PC-9 (cell line): ENCODE results near the gene OR10H4.
"Not testable (repeated sequence)": the region's sequence is repeated elsewhere in the genome, so short reads cannot be mapped to it uniquely, and the experiment has no call there.

Source experiments
- EZH2 ChIP-seq: fragments of 200-600 bp; sonication (generic); IDR thresholded peaks from 2 replicates; pipeline ENCODE4 v1.8.0; 2017; ENCODE audit warnings: antibody characterized with exemption, low read depth
- TF ChIP-seq, protein P1 (sequence below): fragments of 200-600 bp; sonication (generic); conservative IDR thresholded peaks from 2 replicates; pipeline ENCODE4 v1.6.1; 2017; ENCODE audit warnings: mixed run types, antibody characterized with exemption, mild to moderate bottlenecking, moderate library complexity

DNA sequence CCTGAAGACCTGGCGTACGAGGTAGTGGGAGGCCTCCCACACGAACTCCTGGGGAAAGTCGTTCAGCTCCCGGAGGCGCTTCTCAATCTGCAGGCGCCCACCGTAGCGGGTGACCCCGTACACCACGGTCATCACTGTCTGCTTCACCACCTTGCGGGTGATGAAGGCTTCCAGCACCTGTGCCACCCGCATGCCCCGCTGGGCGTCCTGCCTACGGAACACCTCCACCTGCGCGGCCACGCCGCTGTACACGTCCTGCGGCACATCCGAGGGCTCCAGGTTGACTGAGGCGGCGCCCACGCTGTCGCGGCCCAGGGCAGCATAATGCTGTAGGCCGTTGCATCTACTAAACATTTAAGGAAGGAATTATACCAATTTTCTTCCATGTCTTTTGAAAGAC is 45.9 kb upstream of the OR10H4 start:
- TF ChIP-seq, protein P1, sequence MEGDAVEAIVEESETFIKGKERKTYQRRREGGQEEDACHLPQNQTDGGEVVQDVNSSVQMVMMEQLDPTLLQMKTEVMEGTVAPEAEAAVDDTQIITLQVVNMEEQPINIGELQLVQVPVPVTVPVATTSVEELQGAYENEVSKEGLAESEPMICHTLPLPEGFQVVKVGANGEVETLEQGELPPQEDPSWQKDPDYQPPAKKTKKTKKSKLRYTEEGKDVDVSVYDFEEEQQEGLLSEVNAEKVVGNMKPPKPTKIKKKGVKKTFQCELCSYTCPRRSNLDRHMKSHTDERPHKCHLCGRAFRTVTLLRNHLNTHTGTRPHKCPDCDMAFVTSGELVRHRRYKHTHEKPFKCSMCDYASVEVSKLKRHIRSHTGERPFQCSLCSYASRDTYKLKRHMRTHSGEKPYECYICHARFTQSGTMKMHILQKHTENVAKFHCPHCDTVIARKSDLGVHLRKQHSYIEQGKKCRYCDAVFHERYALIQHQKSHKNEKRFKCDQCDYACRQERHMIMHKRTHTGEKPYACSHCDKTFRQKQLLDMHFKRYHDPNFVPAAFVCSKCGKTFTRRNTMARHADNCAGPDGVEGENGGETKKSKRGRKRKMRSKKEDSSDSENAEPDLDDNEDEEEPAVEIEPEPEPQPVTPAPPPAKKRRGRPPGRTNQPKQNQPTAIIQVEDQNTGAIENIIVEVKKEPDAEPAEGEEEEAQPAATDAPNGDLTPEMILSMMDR = not testable (repeated sequence)
- TF ChIP-seq EZH2 = not testable (repeated sequence)
